D721Med (cell line): ENCODE measurements around the gene UNC80.

Experiments used
- DNase-seq: peaks from one replicate; pipeline ENCODE4 v3.0.0; 2011; ENCODE audit warnings: low spot score; ENCODE audit not compliant: insufficient read length
- FAIRE-seq: peaks from 2 replicates; lab custom pipeline; 2011; peaks lifted over from hg19 to GRCh38; lab: Jason Lieb, UNC
- TF ChIP-seq, protein P1 (sequence below): IDR thresholded peaks from 2 replicates; pipeline ENCODE4 v1.5.1; 2012; ENCODE audit warnings: mild to moderate bottlenecking, control low read depth; ENCODE audit not compliant: insufficient read depth; ENCODE audit errors: missing control alignments

The UNC80 gene

DNA sequence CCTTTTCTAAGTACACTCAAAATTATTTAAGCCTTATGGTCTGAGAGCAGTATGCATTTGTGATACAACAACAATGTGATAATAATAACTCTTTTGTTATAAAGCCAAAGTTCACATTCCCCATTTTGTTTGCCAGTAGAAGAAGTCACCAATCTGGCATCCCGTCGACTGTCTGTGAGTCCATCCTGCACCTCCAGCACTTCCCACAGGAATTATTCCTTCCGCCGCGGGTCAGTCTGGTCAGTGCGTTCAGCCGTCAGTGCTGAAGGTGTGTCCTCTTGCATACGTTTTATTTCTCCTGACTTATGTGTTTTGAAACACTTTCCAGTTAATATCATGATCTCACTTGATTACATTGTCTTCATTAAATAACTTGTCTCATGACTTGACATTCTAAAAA lies 150.5 kb downstream of the UNC80 start:
- TF ChIP-seq, protein P1, sequence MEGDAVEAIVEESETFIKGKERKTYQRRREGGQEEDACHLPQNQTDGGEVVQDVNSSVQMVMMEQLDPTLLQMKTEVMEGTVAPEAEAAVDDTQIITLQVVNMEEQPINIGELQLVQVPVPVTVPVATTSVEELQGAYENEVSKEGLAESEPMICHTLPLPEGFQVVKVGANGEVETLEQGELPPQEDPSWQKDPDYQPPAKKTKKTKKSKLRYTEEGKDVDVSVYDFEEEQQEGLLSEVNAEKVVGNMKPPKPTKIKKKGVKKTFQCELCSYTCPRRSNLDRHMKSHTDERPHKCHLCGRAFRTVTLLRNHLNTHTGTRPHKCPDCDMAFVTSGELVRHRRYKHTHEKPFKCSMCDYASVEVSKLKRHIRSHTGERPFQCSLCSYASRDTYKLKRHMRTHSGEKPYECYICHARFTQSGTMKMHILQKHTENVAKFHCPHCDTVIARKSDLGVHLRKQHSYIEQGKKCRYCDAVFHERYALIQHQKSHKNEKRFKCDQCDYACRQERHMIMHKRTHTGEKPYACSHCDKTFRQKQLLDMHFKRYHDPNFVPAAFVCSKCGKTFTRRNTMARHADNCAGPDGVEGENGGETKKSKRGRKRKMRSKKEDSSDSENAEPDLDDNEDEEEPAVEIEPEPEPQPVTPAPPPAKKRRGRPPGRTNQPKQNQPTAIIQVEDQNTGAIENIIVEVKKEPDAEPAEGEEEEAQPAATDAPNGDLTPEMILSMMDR = no peak
- DNase-seq = no peak
- no peak for FAIRE-seq

DNA sequence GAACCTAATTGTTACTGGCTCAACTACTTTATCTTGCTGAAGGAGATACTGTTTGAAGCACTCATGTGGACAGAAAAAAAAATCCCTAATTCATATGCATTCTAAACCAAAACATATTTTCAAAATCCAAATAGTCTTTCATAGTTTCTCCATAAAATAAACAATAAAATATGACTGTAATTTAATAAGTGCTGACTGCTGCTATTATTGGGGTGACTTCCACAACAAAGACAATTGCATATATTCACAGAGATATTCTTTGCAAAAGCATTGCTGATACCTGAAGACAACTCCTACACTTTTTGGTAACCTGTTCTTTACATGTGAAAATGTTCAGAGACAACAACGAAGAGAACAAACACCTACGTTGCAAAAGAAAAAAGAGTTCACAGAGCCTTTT lies 157.7 kb downstream of the UNC80 start:
- DNase-seq (no peak), FAIRE-seq (no peak)
- TF ChIP-seq, protein P1 = no peak

DNA sequence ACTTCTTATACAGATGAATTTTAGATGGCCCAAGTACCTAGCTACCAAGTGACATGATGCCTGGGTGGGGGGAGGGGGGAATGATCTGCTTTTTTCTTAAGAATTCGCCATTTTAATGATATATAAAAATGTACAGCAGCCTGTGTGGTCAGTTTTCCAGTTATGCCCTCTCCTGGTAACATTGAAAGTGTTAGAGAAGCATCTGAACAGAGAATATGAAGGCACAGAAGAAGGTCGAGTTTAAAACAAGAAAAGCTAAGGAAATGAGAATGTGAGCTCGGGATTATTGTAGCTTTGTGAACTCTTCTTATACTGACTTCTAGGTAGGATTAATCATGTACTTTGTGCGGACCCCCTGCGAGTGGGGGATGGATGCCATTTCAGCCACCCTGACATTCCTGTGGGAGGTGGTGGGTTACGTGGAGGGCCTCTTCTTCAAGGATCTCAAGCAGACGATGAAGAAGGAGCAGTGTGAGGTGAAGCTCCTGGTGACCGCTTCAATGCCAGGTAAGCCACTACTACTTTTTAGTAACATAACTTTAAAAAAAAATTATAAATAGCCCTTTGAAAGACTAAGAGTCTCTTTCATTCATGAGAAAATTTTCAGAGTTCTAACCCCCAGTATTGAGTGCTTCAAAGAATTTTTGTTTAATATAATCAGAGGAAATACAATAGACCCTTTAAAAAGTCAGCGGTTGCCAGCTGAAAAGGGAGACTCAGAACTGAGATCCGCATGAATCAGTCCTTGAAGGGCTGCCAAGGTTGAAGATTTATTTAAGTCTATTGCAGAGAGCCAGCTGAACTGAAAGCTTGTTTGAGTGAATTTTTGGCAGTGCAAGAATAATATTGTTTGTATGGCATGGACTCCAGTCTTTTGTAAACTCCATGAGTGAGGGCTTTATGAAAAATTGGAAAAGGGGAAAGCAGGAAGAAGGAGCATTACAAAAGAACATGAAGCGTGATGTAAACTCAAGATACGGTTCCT lies 162.2 kb downstream of the UNC80 start:
- DNase-seq (no peak), FAIRE-seq (no peak)
- TF ChIP-seq, protein P1 = no peak

DNA sequence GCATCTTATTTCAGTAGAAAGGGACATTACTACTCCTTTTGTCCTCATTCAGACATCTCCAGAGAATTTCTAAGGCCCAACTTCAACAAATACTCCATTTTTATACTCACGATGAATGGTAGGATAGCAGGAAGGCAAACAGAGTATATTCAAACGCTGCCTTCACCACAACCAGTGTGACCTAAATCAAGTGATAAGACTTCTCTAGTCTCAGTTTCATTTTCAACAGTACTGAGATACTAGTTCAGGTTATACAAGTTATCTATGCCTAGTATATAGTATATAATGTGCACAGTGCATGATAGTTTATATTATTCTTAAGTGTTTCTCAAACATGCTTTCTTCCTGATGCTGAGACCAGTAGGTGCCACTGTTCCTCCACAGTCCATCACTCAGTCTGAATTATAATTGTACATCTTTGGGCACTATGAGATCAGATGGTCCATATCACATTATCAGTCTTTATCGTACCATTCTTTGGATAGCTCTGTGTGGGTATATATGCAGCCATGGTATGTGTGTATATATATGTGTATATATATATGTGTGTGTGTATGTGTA lies 164.6 kb downstream of the UNC80 start:
- no peak for DNase-seq
- TF ChIP-seq, protein P1 = no peak
- FAIRE-seq = no peak

DNA sequence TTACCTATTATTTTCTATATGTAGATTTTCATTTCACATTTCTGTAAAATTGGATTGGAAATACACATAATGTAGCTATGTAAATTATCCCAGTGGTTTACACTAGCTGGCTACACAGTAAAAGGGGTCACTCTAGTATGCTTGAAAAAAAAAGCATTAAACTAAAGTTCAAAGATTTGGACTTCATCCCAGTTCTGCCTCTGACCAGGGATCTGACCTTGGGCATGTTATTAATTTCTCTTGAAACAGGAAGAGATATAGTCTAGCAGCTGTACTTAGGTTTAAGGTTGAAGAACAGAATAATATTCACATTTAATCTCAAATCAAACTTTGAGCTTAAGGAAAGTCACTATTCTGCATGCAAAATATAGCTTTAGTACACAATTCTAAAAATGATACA lies 166.3 kb downstream of the UNC80 start:
- TF ChIP-seq, protein P1 = no peak
- DNase-seq = no peak
- no peak for FAIRE-seq

DNA sequence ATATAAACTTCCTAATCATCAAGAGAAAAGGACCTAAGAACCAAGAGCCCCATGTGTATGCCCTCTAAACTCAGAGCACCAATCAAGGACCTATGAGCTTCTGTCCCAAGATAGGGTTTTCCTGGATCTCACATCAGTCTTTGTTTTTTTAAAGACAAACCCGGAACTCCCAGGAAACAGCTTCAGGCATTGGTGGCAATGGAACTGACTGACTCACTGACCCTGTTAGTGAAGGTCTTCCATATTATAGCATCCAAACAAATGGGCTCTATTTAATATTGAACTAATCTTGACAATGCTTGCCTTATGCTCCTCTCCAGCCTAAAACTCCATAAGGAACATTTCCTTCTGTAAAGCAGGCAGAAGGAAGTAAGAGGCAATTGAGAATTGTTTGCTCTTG lies 167.3 kb downstream of the UNC80 start:
- no peak for DNase-seq
- TF ChIP-seq, protein P1 = no peak
- FAIRE-seq = no peak

DNA sequence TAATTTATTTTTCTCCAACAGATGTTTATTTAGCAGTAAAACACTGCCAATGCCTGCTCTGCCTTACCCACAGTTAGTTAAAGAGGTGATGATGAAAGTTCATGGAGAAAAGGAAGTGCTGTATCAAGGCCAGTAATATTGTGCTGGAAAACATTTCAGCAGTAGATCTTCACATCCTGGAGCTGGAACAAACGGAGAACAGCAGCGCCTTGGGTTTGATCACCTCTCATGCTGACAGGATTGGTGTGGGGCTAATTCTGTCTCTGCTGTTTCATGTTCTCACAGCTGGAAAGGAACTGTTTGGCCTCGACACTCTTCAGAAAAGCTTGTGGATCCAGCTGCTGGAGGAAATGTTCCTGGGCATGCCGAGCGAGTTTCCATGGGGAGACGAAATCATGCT lies 169.3 kb downstream of the UNC80 start:
- FAIRE-seq (no peak), DNase-seq (no peak)
- TF ChIP-seq, protein P1 = no peak
